Neuronal stem cell (in vitro differentiated cells): ENCODE data around the gene GRM1.

ENCODE experiments used
- DNase-seq: peaks from one replicate; pipeline ENCODE4 v3.0.0-alpha.2; 2013; ENCODE audit warnings: low spot score
- H2AFZ ChIP-seq: one replicate; pipeline ENCODE4 v1.6.1; 2013; ENCODE audit warnings: mild to moderate bottlenecking, low read length, inconsistent platforms
- H2AK5ac ChIP-seq: 2 replicates; pipeline ENCODE4 v1.6.1; 2013; ENCODE audit warnings: low read depth, mild to moderate bottlenecking, inconsistent platforms, low read length, moderate library complexity, mixed read lengths
- H2BK120ac ChIP-seq: 2 replicates; pipeline ENCODE4 v1.6.1; 2013; ENCODE audit warnings: low read depth, mild to moderate bottlenecking, inconsistent platforms, low read length, moderate library complexity, mixed read lengths
- H2BK12ac ChIP-seq: one replicate; pipeline ENCODE4 v1.6.1; 2013; ENCODE audit warnings: low read length, inconsistent platforms
- H2BK15ac ChIP-seq: 2 replicates; pipeline ENCODE4 v1.6.1; 2013; ENCODE audit warnings: mild to moderate bottlenecking, low read length, inconsistent platforms, mixed read lengths
- H2BK5ac ChIP-seq: one replicate; pipeline ENCODE4 v1.6.1; 2013; ENCODE audit warnings: inconsistent platforms, mild to moderate bottlenecking, low read length, moderate library complexity
- H3K14ac ChIP-seq: one replicate; pipeline ENCODE4 v1.6.1; 2013; ENCODE audit warnings: low read length, inconsistent platforms
- H3K18ac ChIP-seq: 2 replicates; pipeline ENCODE4 v1.6.1; 2013; ENCODE audit warnings: low read length, inconsistent platforms
- H3K23ac ChIP-seq: 2 replicates; pipeline ENCODE4 v1.6.1; 2013; ENCODE audit warnings: low read depth, mild to moderate bottlenecking, mixed read lengths, low read length, inconsistent platforms; ENCODE audit not compliant: poor library complexity
- H3K27ac ChIP-seq: replicated peaks from 3 replicates; pipeline ENCODE4 v1.5.1; 2013; ENCODE audit warnings: low read length, inconsistent platforms
- H3K27me3 ChIP-seq, 3 experiments: 2 replicates each; pipeline ENCODE4 v1.6.1; 2013; ENCODE audit warnings: low read length in 3 of 3, mild to moderate bottlenecking in 2 of 3, inconsistent platforms in 1 of 3, low read depth in 1 of 3, mixed read lengths in 1 of 3, moderate library complexity in 1 of 3; ENCODE audit not compliant: control insufficient read depth in 3 of 3, insufficient read depth in 3 of 3
- H3K36me3 ChIP-seq, 2 donors: replicated peaks in 1 of 2; 2 replicates each; pipeline ENCODE4 v1.6.1; 2013; ENCODE audit warnings: low read length in 2 of 2; ENCODE audit not compliant: control insufficient read depth in 2 of 2, insufficient read depth in 2 of 2
- H3K4ac ChIP-seq: 2 replicates; pipeline ENCODE4 v1.6.1; 2013; ENCODE audit warnings: inconsistent platforms, mild to moderate bottlenecking, low read length, moderate library complexity
- H3K4me1 ChIP-seq, 2 donors: 1 replicate in 1 of 2; 2 replicates in 1 of 2; pipeline ENCODE4 v1.6.1; 2013; ENCODE audit warnings: low read length in 2 of 2, low read depth in 1 of 2; ENCODE audit not compliant: control insufficient read depth in 2 of 2, insufficient read depth in 1 of 2
- H3K4me2 ChIP-seq: one replicate; pipeline ENCODE4 v1.6.1; 2013; ENCODE audit warnings: mild to moderate bottlenecking, low read length, inconsistent platforms; ENCODE audit not compliant: insufficient read depth, poor library complexity, severe bottlenecking
- H3K4me3 ChIP-seq, 2 donors: 2 replicates each; pipeline ENCODE4 v1.5.1; 2013; ENCODE audit warnings: low read length in 2 of 2, mild to moderate bottlenecking in 2 of 2, inconsistent platforms in 1 of 2, moderate library complexity in 1 of 2
- H3K79me1 ChIP-seq: one replicate; pipeline ENCODE4 v1.6.1; 2013; ENCODE audit warnings: low read depth, mild to moderate bottlenecking, inconsistent platforms, low read length, moderate library complexity
- H3K9ac ChIP-seq: one replicate; pipeline ENCODE4 v1.6.1; 2013; ENCODE audit warnings: mild to moderate bottlenecking, low read depth, low read length, inconsistent platforms; ENCODE audit not compliant: poor library complexity
- H3K9me3 ChIP-seq, 2 donors: replicated peaks in 1 of 2; 2 replicates each; pipeline versions ENCODE3 to v1.6.1; 2013; ENCODE audit warnings: low read length in 2 of 2, mild to moderate bottlenecking in 2 of 2, inconsistent platforms in 1 of 2, low read depth in 1 of 2, mixed read lengths in 1 of 2, moderate library complexity in 1 of 2; ENCODE audit not compliant: control insufficient read depth in 2 of 2, insufficient read depth in 1 of 2
- H4K8ac ChIP-seq: one replicate; pipeline ENCODE4 v1.6.1; 2013; ENCODE audit warnings: low read depth, mild to moderate bottlenecking, inconsistent platforms, low read length, moderate library complexity
- H4K91ac ChIP-seq: one replicate; pipeline ENCODE4 v1.6.1; 2013; ENCODE audit warnings: low read length, low read depth, mild to moderate bottlenecking, inconsistent platforms; ENCODE audit not compliant: poor library complexity
- WGBS, 2 donors: extraction: QIAGEN DNeasy Blood & Tissue Kit; methylation state at CpG; one replicate each; pipeline ENCODE4 v1.1.7; 2013; ENCODE audit warnings: missing lambda C conversion rate in 2 of 2, mixed read lengths in 1 of 2; ENCODE audit not compliant: insufficient read length in 2 of 2, insufficient replicate concordance in 1 of 2; ENCODE audit errors: extremely low coverage in 2 of 2; 5-methylcytosine and 5-hydroxymethylcytosine counted together

GRM1 gene

GRCh38 chr6:146361128-146361924, 332.5 kb downstream of the GRM1 start:
- H3K14ac ChIP-seq, result no peak overlapping the region
- H3K9me3 ChIP-seq, result peaks cover 0 to 2% of the 10 kb centered on the region in 2 donors
- no peaks in the 10 kb centered on the region for H3K36me3 ChIP-seq
- H3K4me2 ChIP-seq, result no peak overlapping the region
- H2BK12ac ChIP-seq, result no peak overlapping the region
- H3K27ac ChIP-seq, result no peak overlapping the region
- peaks cover 0 to 1% of the 10 kb centered on the region in 2 donors for H3K4me1 ChIP-seq
- H2AFZ ChIP-seq, result no peak overlapping the region
- no peaks in the 10 kb centered on the region for H3K79me1 ChIP-seq
- H4K91ac ChIP-seq, result no peak overlapping the region
- no peaks in the 10 kb centered on the region for H3K27me3 ChIP-seq
- H2BK120ac ChIP-seq, result no peak overlapping the region
- no peak for DNase-seq
- no peak overlapping the region for H2BK15ac ChIP-seq
- H4K8ac ChIP-seq, result no peak overlapping the region
- no peak overlapping the region for H3K18ac ChIP-seq
- H2AK5ac ChIP-seq, result no peak overlapping the region
- no peak overlapping the region for H3K4me3 ChIP-seq
- no peak overlapping the region for H2BK5ac ChIP-seq
- no peak overlapping the region for H3K9ac ChIP-seq
- H3K23ac ChIP-seq, result no peak overlapping the region
- no peak overlapping the region for H3K4ac ChIP-seq
- WGBS, 2 donors, result no CpG with 5 or more reads among the region's 4 CpGs

GRCh38 chr6:146363838-146364607, 335.2 kb downstream of the GRM1 start:
- H3K9me3 ChIP-seq, result no peaks in the 10 kb centered on the region
- no peak overlapping the region for H2BK12ac ChIP-seq
- no peak overlapping the region for H4K91ac ChIP-seq
- no CpG with 5 or more reads among the region's 7 CpGs for WGBS, 2 donors
- H3K4me2 ChIP-seq, result no peak overlapping the region
- H2BK5ac ChIP-seq, result no peak overlapping the region
- H3K27me3 ChIP-seq, result no peaks in the 10 kb centered on the region
- H2AK5ac ChIP-seq, result no peak overlapping the region
- no peak overlapping the region for H2BK15ac ChIP-seq
- no peak overlapping the region for H3K4ac ChIP-seq
- no peak overlapping the region for H3K23ac ChIP-seq
- no peak overlapping the region for H3K27ac ChIP-seq
- no peak overlapping the region for H3K9ac ChIP-seq
- no peak overlapping the region for H2AFZ ChIP-seq
- no peak overlapping the region for H3K14ac ChIP-seq
- no peak for DNase-seq
- no peaks in the 10 kb centered on the region for H3K79me1 ChIP-seq
- H3K36me3 ChIP-seq, result no peaks in the 10 kb centered on the region
- no peak overlapping the region for H3K4me3 ChIP-seq
- H2BK120ac ChIP-seq, result no peak overlapping the region
- H4K8ac ChIP-seq, result no peak overlapping the region
- H3K18ac ChIP-seq, result no peak overlapping the region
- H3K4me1 ChIP-seq, result no peaks in the 10 kb centered on the region

GRCh38 chr6:146364816-146365594, 336.1 kb downstream of the GRM1 start:
- Histone ChIP-seq H2BK12ac (no peak overlapping the region), H3K14ac (no peak overlapping the region), H2BK5ac (no peak overlapping the region), H2AK5ac (no peak overlapping the region), H3K4me3 (no peak overlapping the region), H4K91ac (no peak overlapping the region), H2AFZ (no peak overlapping the region), H3K79me1 (no peaks in the 10 kb centered on the region), H3K4me2 (no peak overlapping the region), H4K8ac (no peak overlapping the region), H3K18ac (no peak overlapping the region), H3K23ac (no peak overlapping the region), H3K9me3 (no peaks in the 10 kb centered on the region), H3K4ac (no peak overlapping the region), H2BK15ac (no peak overlapping the region), H3K27ac (no peak overlapping the region), H3K27me3 (no peaks in the 10 kb centered on the region), H3K9ac (no peak overlapping the region), H2BK120ac (no peak overlapping the region), H3K36me3 (no peaks in the 10 kb centered on the region), H3K4me1 (no peaks in the 10 kb centered on the region)
- DNase-seq, result no peak
- WGBS, 2 donors, result no CpG with 5 or more reads among the region's 3 CpGs

- Histone ChIP-seq H3K36me3 (no peaks in the 10 kb centered on the region), H3K4me3 (no peak overlapping the region), H3K27me3 (no peaks in the 10 kb centered on the region), H3K23ac (no peak overlapping the region), H2BK15ac (no peak overlapping the region), H4K8ac (no peak overlapping the region), H2AK5ac (no peak overlapping the region), H2AFZ (no peak overlapping the region), H3K4ac (no peak overlapping the region), H3K4me2 (no peak overlapping the region), H3K9ac (no peak overlapping the region), H2BK5ac (no peak overlapping the region), H2BK12ac (no peak overlapping the region), H3K4me1 (no peaks in the 10 kb centered on the region), H3K14ac (no peak overlapping the region), H2BK120ac (no peak overlapping the region), H3K27ac (no peak overlapping the region), H3K18ac (no peak overlapping the region), H3K79me1 (no peaks in the 10 kb centered on the region), H4K91ac (no peak overlapping the region), H3K9me3 (no peaks in the 10 kb centered on the region)
- DNase-seq, result no peak
- no CpG with 5 or more reads among the region's 1 CpG for WGBS, 2 donors
Measured at GRCh38 chr6:146367061-146367460, 338.2 kb downstream of the GRM1 start.
